Skeletal muscle tissue (tissue), 4 donors: ENCODE results near the gene MON1A. TPM values are rescaled to one million over a fixed set of nuclear protein-coding genes. Genes with fewer than 3 reads are reported as not detected.

Source experiments
- H3K27ac ChIP-seq: one replicate; pipeline ENCODE4 v1.7.0; 2013; ENCODE audit warnings: mild to moderate bottlenecking, low read depth, low read length, inconsistent platforms
- H3K27me3 ChIP-seq, 3 donors: one replicate each; pipeline ENCODE4 v1.7.0; 2013; ENCODE audit warnings: low read length in 3 of 3; ENCODE audit not compliant: control insufficient read depth in 3 of 3, insufficient read depth in 3 of 3
- H3K36me3 ChIP-seq, 3 donors: one replicate each; pipeline ENCODE4 v1.7.0; 2013; ENCODE audit warnings: low read length in 3 of 3; ENCODE audit not compliant: control insufficient read depth in 3 of 3, insufficient read depth in 3 of 3
- H3K4me1 ChIP-seq, 3 donors: one replicate each; pipeline ENCODE4 v1.7.0; 2013; ENCODE audit warnings: low read length in 3 of 3, mild to moderate bottlenecking in 3 of 3; ENCODE audit not compliant: control insufficient read depth in 3 of 3, insufficient read depth in 3 of 3
- H3K4me3 ChIP-seq, 3 donors: one replicate each; pipeline ENCODE4 v1.7.0; 2013; ENCODE audit warnings: low read length in 3 of 3
- H3K9ac ChIP-seq, 3 donors: one replicate each; pipeline ENCODE4 v1.7.0; 2013; ENCODE audit warnings: low read length in 3 of 3, mild to moderate bottlenecking in 3 of 3, moderate library complexity in 2 of 3, low read depth in 1 of 3
- H3K9me3 ChIP-seq, 3 donors: one replicate each; pipeline ENCODE4 v1.7.0; 2013; ENCODE audit warnings: low read length in 3 of 3; ENCODE audit not compliant: control insufficient read depth in 3 of 3
- total RNA-seq: library from RNA; depleted of rRNA; stranded (reverse); fragments of >200 nt; gene quantifications from one replicate; pipeline ENCODE4 v1.2.3, GENCODE V29; 2014
- donor health status: Osteomylitis.

MON1A gene, protein sequence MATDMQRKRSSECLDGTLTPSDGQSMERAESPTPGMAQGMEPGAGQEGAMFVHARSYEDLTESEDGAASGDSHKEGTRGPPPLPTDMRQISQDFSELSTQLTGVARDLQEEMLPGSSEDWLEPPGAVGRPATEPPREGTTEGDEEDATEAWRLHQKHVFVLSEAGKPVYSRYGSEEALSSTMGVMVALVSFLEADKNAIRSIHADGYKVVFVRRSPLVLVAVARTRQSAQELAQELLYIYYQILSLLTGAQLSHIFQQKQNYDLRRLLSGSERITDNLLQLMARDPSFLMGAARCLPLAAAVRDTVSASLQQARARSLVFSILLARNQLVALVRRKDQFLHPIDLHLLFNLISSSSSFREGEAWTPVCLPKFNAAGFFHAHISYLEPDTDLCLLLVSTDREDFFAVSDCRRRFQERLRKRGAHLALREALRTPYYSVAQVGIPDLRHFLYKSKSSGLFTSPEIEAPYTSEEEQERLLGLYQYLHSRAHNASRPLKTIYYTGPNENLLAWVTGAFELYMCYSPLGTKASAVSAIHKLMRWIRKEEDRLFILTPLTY
- 5.7 TPM for total RNA-seq

DNA sequence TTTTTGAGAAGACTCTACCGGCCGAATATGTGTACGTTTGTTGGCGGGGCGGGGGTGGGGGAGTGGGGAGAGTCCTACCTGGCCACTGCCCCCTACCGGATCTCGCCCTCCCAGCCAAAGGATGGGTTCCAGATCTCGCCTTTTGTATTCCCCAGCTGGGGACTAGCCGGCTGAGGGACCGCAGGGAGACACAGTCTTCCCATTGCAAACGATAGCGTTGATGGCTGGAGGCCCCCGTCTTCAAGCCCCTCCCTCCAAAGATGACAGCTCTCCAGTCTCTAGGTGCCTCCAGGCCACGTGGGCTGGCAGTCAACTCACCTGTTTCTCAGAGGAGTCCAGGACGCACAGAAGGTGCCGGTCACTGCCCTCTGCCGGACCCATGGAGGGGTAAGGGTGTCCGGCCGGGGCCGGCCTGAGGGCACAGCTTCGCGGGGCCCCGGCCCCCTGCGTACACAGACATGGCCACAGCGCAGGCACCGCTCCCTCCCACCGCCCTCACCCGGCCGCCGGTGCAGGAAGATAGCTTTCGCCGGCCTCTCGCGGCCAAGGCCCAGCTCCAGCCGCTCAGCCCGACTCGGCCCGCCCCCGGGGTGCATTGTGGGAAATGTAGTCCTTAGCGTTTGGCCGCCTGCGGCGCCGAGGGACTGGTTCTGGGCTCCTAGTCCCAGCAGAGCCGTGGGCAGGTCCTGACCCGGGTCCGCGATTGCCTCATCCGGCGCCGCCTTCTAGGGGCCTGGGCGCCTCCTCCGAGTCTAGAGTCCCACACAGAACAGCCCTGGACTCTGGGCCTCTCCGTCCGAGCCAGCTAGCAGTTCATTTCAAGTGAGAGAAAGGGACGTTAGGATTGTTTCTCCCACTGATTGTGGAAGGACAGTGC, at the start of gene MON1A:
Gene MON1A, minus strand, starts transcription at position 521 of the 877 bp plus-strand sequence. CDS start 16,465 bp downstream, outside the sequence.
- Histone ChIP-seq H3K4me1 (peaks cover 15 to 32% (median 18%) of the 10 kb centered on the region in 3 donors), H3K27me3 (no peaks in the 10 kb centered on the region), H3K27ac (peak within 1 kb of the TSS; percentile 95), H3K9ac (peak within 1 kb of the TSS; percentile 94 to 95 (median 95)), H3K9me3 (no peaks in the 10 kb centered on the region), H3K4me3 (peak within 1 kb of the TSS; percentile 85 to 92 (median 90)), H3K36me3 (peaks cover 0 to 5% (median 0%) of the 10 kb centered on the region in 3 donors)

- no peaks in the 10 kb centered on the region for H3K9me3 ChIP-seq
- H3K36me3 ChIP-seq, result peaks cover 14 to 27% (median 16%) of the 10 kb centered on the region in 3 donors
- H3K4me3 ChIP-seq, result no peak overlapping the region
- H3K27ac ChIP-seq, result no peak overlapping the region
- no peak overlapping the region for H3K9ac ChIP-seq
- H3K4me1 ChIP-seq, result no peaks in the 10 kb centered on the region
- H3K27me3 ChIP-seq, result no peaks in the 10 kb centered on the region
Observed at GRCh38 chr3:49976942-49977341, 47.3 kb upstream of the MON1A start.

DNA sequence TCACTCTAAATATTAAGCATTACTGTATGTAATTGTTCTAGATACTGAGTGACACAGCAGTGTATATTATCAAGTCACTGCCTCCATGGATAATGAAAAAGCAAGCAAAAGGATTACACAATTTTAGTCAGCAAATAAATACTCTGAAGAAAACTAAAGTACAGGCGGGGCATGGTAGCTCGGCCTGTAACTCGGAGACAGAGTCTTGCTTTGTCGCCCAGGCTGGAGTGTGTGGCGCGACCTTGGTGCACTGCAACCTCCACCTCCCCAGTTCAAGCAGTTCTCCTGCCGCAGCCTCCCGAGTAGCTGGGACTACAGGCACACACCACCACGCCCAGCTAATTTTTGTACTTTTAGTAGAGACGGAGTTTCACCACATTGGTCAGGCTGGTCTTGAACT, 43.0 kb upstream of the MON1A start:
- peaks cover 14 to 29% (median 18%) of the 10 kb centered on the region in 3 donors for H3K36me3 ChIP-seq
- no peaks in the 10 kb centered on the region for H3K4me1 ChIP-seq
- no peaks in the 10 kb centered on the region for H3K9me3 ChIP-seq
- H3K27me3 ChIP-seq, result no peaks in the 10 kb centered on the region
- H3K27ac ChIP-seq, result no peak overlapping the region
- H3K9ac ChIP-seq, result no peak overlapping the region
- H3K4me3 ChIP-seq, result no peak overlapping the region

- no peak overlapping the region for H3K27ac ChIP-seq
- H3K27me3 ChIP-seq, result no peaks in the 10 kb centered on the region
- H3K9ac ChIP-seq, result no peak overlapping the region
- H3K36me3 ChIP-seq, result peaks cover 13 to 23% (median 17%) of the 10 kb centered on the region in 3 donors
- peaks cover 3 to 9% (median 4%) of the 10 kb centered on the region in 3 donors for H3K4me1 ChIP-seq
- no peaks in the 10 kb centered on the region for H3K9me3 ChIP-seq
- H3K4me3 ChIP-seq, result no peak overlapping the region
Observed at GRCh38 chr3:49968346-49968745, 38.7 kb upstream of the MON1A start.

DNA sequence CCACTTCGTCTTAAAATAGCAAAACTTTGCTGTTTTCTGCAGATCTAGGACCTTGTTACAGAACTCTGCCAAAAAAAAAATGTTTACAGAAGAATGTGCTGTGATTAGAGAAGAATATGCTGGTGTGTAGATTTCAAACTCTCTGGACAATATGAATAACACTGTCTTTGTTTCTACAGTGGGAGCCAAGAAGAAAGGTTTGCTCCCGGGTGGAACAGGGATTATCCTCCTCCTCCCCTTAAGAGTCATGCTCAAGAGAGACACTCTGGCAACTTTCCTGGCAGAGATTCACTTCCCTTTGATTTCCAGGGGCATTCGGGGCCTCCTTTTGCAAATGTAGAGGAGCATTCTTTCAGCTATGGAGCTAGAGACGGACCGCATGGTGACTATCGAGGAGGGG, 37.7 kb upstream of the MON1A start:
- H3K4me1 ChIP-seq, result peaks cover 3 to 9% (median 4%) of the 10 kb centered on the region in 3 donors
- no peak overlapping the region for H3K9ac ChIP-seq
- no peaks in the 10 kb centered on the region for H3K27me3 ChIP-seq
- H3K36me3 ChIP-seq, result peaks cover 4 to 14% (median 8%) of the 10 kb centered on the region in 3 donors
- no peak overlapping the region for H3K27ac ChIP-seq
- no peaks in the 10 kb centered on the region for H3K9me3 ChIP-seq
- no peak overlapping the region for H3K4me3 ChIP-seq

DNA sequence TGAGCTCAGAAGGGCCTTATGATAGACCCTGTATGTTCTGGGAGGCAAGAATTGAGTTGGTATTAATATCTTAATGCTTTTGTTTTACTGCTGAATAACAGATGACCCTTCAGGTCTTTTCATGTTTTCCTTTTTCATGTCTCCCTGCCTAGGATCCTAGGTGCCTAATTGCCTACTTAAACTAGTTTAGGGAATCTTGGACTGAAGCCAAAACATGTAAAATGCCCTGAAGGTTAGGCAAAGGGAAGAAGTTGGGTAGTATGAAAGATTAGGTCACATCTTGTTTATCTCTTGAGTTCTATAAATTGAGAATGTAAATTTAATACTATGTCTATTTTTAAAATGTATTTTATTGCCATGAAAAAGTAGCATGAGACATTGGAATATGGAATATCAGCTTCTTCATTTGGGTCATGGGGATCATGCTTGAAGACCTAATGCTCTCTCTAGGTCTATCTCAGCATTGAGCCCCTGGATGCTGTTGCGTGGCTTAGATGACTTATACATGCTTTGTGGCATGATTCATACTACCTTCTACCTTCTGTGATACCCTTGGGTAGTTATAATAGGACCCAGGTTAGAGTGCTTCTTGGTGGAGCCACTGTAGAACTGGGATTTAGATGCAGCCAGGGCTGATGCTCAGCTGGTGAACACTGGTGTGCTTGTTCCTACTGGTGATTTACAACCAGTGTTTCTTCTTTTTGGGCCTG, 36.8 kb upstream of the MON1A start:
- H3K9me3 ChIP-seq, result no peaks in the 10 kb centered on the region
- H3K9ac ChIP-seq, result no peak overlapping the region
- no peaks in the 10 kb centered on the region for H3K27me3 ChIP-seq
- no peak overlapping the region for H3K27ac ChIP-seq
- H3K4me1 ChIP-seq, result peaks cover 3 to 9% (median 4%) of the 10 kb centered on the region in 3 donors
- H3K4me3 ChIP-seq, result no peak overlapping the region
- H3K36me3 ChIP-seq, result peaks cover 4 to 9% (median 6%) of the 10 kb centered on the region in 3 donors

DNA sequence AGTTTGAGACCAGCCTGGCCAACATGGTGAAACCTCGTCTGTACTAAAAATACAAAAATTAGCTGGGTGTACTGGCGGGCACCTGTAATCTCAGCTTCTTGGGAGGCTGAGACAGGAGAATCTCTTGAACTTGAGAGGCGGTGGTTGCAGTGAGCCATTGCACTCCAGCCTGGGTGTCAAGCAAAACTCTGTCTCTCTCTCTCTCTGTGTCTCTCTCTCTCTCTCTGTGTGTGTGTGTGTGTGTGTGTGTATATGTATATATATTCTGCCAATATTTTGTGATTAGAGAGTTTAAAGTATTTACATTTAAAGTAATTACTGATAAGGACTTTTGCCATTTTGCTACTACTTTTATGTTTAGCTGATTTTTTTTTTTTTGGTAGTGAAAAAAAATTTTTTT, 26.0 kb upstream of the MON1A start:
- H3K27me3 ChIP-seq, result no peaks in the 10 kb centered on the region
- no peaks in the 10 kb centered on the region for H3K9me3 ChIP-seq
- no peaks in the 10 kb centered on the region for H3K36me3 ChIP-seq
- peaks cover 0 to 2% (median 2%) of the 10 kb centered on the region in 3 donors for H3K4me1 ChIP-seq
- no peak overlapping the region for H3K9ac ChIP-seq
- no peak overlapping the region for H3K4me3 ChIP-seq
- no peak overlapping the region for H3K27ac ChIP-seq

GRCh38 chr3:49952924-49953323, 23.3 kb upstream of the MON1A start:
- Histone ChIP-seq H3K4me1 (peaks cover 5 to 11% (median 7%) of the 10 kb centered on the region in 3 donors), H3K4me3 (no peak overlapping the region), H3K9ac (no peak overlapping the region), H3K27ac (no peak overlapping the region), H3K9me3 (no peaks in the 10 kb centered on the region), H3K27me3 (no peaks in the 10 kb centered on the region), H3K36me3 (no peaks in the 10 kb centered on the region)

GRCh38 chr3:49942651-49943050, 13.0 kb upstream of the MON1A start:
- H3K9ac ChIP-seq, result no peak overlapping the region
- H3K9me3 ChIP-seq, result no peaks in the 10 kb centered on the region
- peaks cover 0 to 5% (median 0%) of the 10 kb centered on the region in 3 donors for H3K36me3 ChIP-seq
- H3K27ac ChIP-seq, result no peak overlapping the region
- H3K4me1 ChIP-seq, result peaks cover 8 to 16% (median 12%) of the 10 kb centered on the region in 3 donors
- no peak overlapping the region for H3K4me3 ChIP-seq
- no peaks in the 10 kb centered on the region for H3K27me3 ChIP-seq
